Fibroblast of skin of back (primary cell): Measurements from ENCODE around the gene PRRT1B.
"Not testable (repeated sequence)": the region's sequence is repeated elsewhere in the genome, so short reads cannot be mapped to it uniquely, and the experiment has no call there.

Source experiments
- DNase-seq: peaks from one replicate; pipeline ENCODE4 v3.0.0-alpha.2; 2013

PRRT1B gene

GRCh38 chr9:131522257-131523085, 22.9 kb upstream of the PRRT1B start:
- DNase-seq = no peak

GRCh38 chr9:131523086-131523388, 22.3 kb upstream of the PRRT1B start:
- no peak for DNase-seq

DNA sequence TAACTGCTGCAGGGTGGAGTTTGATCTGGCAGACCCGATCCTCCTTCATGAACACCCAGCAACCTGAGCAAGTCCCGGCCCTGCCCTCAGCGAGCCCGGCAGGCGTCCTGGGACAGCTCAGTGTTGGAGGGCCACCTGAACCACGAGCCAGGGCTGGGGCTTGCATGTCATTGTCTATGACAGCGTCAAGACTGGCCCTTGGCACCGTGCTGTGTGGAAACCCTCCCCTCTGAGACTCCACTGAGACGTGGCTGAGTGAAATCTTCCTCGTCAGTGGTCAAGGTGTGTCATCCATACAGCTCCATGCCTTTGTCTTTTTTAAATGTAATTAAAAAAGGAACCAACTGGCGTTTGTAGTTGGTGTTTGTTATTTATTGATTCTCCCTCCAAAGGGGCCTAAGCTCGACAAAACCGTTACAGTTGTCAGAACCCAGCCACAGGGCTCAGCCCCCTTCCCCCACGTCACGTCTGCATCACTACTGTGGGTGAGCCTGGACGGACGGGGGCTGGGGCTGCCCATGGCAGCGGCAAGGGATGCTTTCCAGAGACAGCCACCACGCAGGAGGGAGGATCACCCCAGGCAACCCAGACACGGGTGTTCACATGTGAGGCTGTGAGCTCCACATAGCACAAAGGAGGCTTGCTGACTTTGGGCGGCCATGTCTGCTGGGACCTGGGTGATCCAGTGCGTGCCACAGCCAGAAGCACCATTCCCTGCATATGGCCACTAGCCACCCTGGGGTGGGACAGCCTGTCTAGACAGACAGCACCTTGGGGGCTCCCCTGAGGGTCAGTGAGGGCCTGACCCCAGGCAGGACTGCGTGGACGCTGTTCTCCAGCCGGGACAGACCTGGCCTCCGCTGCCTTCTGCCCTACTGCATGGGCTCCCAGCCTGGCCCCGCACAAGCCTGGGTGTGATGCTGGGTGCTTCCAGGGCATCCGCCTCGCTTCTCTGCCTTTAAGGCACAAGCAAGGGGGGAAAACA, 21.6 kb upstream of the PRRT1B start:
- DNase-seq = no peak

DNA sequence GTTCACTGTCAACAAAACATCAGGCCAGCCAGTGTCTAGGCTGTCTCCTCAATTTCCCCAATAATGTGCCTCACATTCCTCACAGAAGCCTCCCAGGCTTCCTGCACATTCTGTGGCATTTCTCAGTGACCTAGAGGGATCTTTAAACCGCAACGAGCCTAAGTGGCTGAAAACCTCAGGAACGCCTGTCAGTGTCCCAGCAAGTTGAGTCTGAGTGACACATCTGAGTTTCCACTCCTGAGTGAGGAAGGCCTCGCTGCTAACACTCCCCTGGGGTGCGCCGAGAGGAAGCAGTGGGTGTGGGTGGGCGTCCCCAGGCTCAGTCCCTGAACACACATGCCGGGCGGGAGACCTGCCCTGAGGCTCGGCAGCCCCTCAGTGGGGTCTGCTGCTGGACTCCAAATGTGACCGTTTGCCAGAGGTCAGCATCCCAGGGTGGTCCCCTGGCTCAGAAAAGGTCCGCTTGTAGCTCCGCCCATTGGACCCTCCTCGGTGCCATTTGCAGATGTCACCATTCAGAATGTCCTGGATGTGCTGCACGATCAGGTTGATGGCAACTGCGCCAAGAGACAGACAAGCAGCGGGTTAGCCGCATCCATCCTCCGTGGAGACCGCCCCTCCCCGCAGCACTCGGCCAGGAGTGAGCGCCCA, 20.5 kb upstream of the PRRT1B start:
- peak; percentile 62 for DNase-seq

- no peak for DNase-seq
Measured at GRCh38 chr9:131525643-131526565, 19.4 kb upstream of the PRRT1B start.

DNA sequence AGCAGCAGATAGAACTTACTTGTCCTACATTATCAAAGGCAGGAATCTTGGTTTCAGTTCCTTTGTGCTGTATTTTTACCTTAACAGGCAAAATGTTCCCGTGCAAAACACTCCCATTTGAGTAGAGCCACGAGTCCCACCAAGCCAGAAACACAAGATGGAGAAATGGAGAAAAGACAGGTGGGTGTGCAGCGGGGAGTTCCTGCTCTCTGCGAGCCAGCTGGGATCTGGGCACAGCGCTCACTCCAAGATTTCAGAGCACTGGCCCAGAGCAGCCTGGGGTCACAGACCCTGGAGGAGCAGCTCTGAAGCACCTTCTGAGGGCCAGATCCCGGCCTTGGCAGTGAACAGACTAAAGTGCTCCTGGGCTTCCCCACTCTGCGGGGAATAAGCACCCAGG, 17.1 kb upstream of the PRRT1B start:
- no peak for DNase-seq

DNA sequence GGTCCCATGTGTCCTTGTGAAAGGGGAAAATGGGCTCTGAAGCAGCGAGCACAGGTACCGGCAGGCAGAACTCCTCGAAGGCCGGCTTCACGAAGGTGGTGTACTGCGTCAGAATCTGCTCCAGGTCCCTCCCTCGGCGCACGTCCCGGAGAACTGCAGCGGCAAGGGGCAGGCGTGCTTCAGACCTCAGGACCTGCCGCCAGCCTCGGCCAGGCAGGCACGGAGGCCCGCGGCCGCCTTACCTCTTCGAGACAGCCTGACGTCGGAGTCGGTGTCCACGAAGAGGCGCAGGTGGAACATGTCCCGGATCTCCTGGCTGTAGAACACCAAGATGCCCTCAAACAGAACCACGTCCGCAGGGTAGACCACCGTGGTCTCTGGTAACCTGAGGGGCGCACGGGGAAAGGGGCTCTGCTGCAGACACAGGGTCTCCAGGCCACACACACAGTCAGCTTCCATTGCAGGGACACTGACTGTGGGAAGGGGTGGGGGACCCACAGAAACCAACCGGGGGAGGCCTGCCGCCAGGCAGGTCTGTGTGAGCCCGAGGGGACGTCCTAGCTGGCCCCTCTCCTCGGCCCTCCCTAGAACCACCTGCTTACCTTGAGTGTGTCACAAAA, 16.3 kb upstream of the PRRT1B start:
- no peak for DNase-seq

DNA sequence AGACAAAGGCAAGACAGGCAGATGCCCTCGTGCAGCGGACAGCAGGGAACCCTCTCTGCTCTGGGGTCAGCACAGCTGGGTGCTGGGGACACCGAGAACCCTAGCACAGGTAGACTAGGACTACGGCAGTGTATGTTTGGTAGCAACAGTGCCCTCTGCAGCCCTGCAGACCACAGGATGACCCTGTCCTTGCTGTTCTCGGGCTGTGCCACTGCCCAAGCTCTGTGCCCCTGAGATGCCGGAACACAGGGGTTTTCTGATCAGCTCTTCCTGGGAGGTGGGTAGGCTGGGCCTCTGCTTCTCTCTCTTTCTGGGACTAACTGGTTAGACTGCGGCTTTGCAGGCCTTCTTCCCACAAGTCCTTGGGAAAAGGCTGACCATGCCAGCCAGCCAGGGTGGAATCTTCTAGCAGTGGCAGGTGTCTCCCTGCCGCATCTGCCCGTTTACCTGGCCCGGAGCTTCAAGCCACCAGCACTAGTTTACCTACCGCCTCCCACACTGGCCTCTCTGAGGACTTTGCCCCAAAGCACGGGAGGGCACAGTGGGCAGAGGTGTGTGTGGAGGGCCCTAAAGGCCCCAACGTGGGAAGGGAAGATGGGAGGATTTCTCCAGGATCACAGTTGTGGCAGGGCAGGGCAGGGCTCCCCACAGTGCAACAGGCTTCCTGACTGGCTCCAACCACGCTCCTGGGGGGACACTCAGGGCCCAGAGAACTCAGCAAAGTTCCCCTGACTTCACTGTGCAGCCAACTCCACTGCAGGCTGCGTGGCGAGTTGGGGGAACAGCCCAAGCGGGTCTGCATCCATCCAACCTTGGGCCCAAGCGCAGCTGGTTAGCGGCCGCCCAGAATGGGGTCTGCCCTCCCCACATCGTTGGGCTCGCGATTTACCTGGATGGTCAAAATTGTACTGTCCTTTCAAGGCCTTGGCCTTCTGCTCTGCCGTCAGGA, 15.5 kb upstream of the PRRT1B start:
- no peak for DNase-seq

GRCh38 chr9:131530546-131530919, 14.8 kb upstream of the PRRT1B start:
- DNase-seq = peak; percentile 42

- peak; percentile 81 for DNase-seq
Measured at GRCh38 chr9:131530920-131531832, 14.1 kb upstream of the PRRT1B start, which contains the start of gene UCK1. Gene UCK1 (minus strand): TSS chr9:131531263. CDS start chr9:131531174, 89 bp downstream.

DNA sequence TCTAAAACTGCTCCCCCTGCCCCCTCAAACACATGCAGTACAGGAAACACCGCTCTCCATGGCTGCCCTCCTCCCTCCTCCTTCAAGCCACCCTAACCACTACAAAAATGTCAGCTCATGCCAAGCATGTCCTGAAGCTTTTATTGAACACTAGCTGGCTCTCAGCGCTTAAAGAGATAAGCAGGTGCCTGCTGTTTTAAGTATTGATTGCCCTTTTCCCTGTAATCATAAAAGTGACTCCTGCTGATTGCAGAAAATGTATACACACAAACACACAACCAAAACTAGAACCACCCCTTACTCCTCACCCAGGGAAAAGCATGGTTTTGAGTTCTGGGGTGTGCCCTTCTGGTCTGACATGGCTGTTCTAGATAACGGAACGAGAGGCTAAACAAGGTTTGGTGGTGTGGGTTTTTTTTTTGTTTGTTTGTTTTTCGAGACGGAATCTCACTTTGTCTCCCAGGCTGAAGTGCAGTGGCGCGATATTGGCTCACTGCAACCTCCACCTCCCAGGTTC, 10.5 kb upstream of the PRRT1B start:
- DNase-seq = no peak

GRCh38 chr9:131537946-131538345, 7.4 kb upstream of the PRRT1B start:
- no peak for DNase-seq

GRCh38 chr9:131539223-131539923, 6.0 kb upstream of the PRRT1B start:
- DNase-seq = no peak

GRCh38 chr9:131543141-131543540, 2.2 kb upstream of the PRRT1B start:
- DNase-seq = no peak

DNA sequence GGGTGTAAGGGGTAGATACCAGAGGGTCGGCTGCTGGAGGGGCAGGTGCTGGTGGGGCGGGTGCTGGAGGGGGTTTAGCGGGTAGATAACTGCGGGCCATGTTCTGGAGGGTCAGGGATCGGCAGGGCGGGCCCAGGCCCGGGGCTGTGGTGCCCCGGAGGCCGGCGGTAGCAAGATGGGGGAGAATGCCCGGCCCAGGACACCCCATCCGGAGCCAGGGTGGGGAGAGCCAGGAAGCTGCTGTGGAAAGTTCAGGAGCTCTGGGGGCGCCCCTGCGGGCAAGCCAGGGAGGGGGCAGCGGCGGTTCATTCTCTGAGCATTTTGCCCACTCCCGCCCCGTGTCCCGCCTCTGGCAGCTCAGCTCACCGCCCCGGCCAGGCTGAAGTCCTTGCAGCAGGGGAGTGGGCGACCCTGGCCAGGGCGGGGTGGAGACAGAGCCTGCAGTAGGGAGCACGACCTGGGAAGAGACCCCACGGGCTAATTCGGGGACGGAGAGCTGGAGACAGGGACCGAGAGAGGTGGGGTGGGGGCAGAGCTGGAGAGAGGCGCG, 538 bp downstream of the PRRT1B start:
- no peak for DNase-seq

DNA sequence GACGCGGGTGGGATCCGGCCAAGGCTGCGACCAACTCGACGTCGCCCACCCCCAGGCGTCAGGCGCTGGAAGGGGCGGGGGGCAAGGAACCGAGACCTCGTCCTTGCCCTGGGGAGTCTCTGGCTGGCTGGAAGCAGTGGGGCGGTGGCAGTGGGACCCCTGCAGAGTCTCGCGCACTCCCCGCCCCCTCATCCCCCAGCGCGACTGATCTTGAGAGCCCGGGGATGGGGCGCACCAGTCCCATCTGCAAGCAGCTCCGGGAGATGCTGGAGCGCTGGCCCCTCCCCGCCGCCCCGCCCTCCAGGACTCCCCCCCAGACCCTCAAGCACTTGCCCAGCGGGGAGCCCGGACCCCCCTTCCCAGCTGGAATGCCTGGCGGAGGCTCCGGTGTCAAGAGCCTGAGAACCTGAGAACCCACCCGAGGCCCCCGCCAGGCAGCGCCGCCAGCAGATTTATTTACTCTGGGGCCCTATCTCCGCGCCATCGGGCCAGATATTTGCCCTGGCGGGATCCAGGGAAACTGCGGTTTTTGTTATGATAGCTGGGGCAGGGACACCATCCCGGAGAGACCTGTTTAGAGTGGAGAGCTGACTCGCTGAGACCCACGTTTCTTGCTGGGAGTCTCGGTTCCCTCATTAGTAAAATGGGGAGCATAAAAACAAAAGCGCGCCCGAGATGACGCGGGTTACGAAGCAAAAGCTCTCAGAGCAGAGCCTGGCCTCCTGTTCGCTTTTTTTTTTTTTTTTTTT, 1.2 kb downstream of the PRRT1B start:
- peak; percentile 17 for DNase-seq

- not testable (repeated sequence) for DNase-seq
Measured at GRCh38 chr9:131549186-131549585, 3.9 kb downstream of the PRRT1B start.
